HepG2 (cell line): ENCODE data around the gene MCOLN3. TPM values are rescaled to one million over a fixed set of nuclear protein-coding genes. Genes with fewer than 3 reads are reported as not detected.

ENCODE experiments used
- ATAC-seq: fragments of 200-7000 bp; cut with Tn5 transposase; 3 replicates; pipeline ENCODE4 v1.9.1; 2020; ENCODE audit warnings: mild to moderate bottlenecking, moderate library complexity
- BruUV-seq: library from RNA; stranded (reverse); fragments of 400-500 nt; replicated peaks from 2 replicates; lab custom pipeline; 2021; lab: Mats Ljungman, UMichigan
- CTCF ChIA-PET: fragments of 300-600 bp; formaldehyde crosslinking; extraction: SDS; loops from one replicate; lab custom pipeline; 2021; ENCODE audit warnings: low total read pairs, inconsistent platforms, low intra/inter-chr PET ratio; lab: Yijun Ruan, JAX
- POLR2A ChIA-PET: fragments of 350-600 bp; sonication (Branson Sonifier 250); formaldehyde crosslinking; loops from one replicate; lab custom pipeline; 2020; ENCODE audit warnings: antibody characterized with exemption, inconsistent platforms; lab: Yijun Ruan, JAX
- DNase-seq: peaks from one replicate; pipeline ENCODE4 v3.0.0-alpha.2; 2015; ENCODE audit warnings: low spot score
- FAIRE-seq: peaks from 3 replicates; lab custom pipeline; 2011; peaks lifted over from hg19 to GRCh38; lab: Jason Lieb, UNC
- H2AFZ ChIP-seq: one replicate; pipeline ENCODE4 v1.6.1; 2011; ENCODE audit warnings: low read length, inconsistent platforms
- H3K27ac ChIP-seq: fragments of 300-600 bp; 3 replicates; pipeline ENCODE4 v1.8.0; 2011; ENCODE audit warnings: mixed run types, mild to moderate bottlenecking, mixed read lengths, low read length, inconsistent platforms; ENCODE audit not compliant: insufficient read depth; ENCODE audit errors: extremely low read length
- H3K27me3 ChIP-seq, 2 experiments: fragments of 200-600 bp in 1 of 2; 2 replicates in 1 of 2; 3 replicates in 1 of 2; pipeline versions ENCODE4 v1.6.0 to v1.8.0; 2011; ENCODE audit warnings: low read length in 2 of 2, mild to moderate bottlenecking in 2 of 2, moderate library complexity in 2 of 2, inconsistent platforms in 1 of 2; ENCODE audit not compliant: insufficient read depth in 2 of 2, control insufficient read depth in 1 of 2
- H3K36me3 ChIP-seq, 2 experiments: fragments of 200-600 bp in 1 of 2; replicated peaks in 1 of 2; 2 replicates in 1 of 2; 3 replicates in 1 of 2; pipeline versions ENCODE4 v1.5.1 to v1.8.0; 2011; ENCODE audit warnings: low read length in 2 of 2, inconsistent platforms in 1 of 2; ENCODE audit not compliant: insufficient read depth in 2 of 2, control insufficient read depth in 1 of 2
- H3K4me1 ChIP-seq: 2 replicates; pipeline ENCODE4 v1.5.1; 2012; ENCODE audit warnings: low read length, inconsistent platforms; ENCODE audit not compliant: insufficient read depth
- H3K4me2 ChIP-seq: 2 replicates; pipeline ENCODE4 v1.6.0; 2011; ENCODE audit warnings: low read depth, low read length, inconsistent platforms
- H3K4me3 ChIP-seq, 3 experiments: fragments of 200-600 bp in 1 of 3; sonication (generic), shearing (Covaris generic) in 1 of 3; replicated peaks in 1 of 3; 2 replicates each; pipeline ENCODE4 v1.5.1; 2011 to 2016; ENCODE audit warnings: low read length in 3 of 3, inconsistent platforms in 2 of 3, low read depth in 2 of 3, mild to moderate bottlenecking in 2 of 3, control low read depth in 1 of 3, mixed read lengths in 1 of 3; ENCODE audit not compliant: insufficient read depth in 1 of 3
- H3K79me2 ChIP-seq: one replicate; pipeline ENCODE4 v1.6.1; 2011; ENCODE audit warnings: low read length, inconsistent platforms; ENCODE audit not compliant: insufficient read depth
- H3K9ac ChIP-seq: 2 replicates; pipeline ENCODE4 v1.6.0; 2011; ENCODE audit warnings: mild to moderate bottlenecking, low read depth, low read length, inconsistent platforms; ENCODE audit not compliant: insufficient read depth
- H3K9me3 ChIP-seq: 2 replicates; pipeline ENCODE4 v1.5.1; 2012; ENCODE audit warnings: mild to moderate bottlenecking, low read length
- H4K20me1 ChIP-seq: 2 replicates; pipeline ENCODE4 v1.6.0; 2011; ENCODE audit warnings: inconsistent platforms, mild to moderate bottlenecking, low read length, moderate library complexity; ENCODE audit not compliant: insufficient read depth
- FOXJ3 ChIP-seq: sonication (generic); formaldehyde crosslinking; IDR thresholded peaks from 2 replicates; pipeline ENCODE4 v1.4.0; 2020; ENCODE audit warnings: missing genetic modification reagents, mild to moderate bottlenecking, borderline replicate concordance
- GMEB2 ChIP-seq: IDR thresholded peaks from 2 replicates; pipeline ENCODE4 v1.6.1; 2016; ENCODE audit warnings: missing biosample characterization, missing genetic modification reagents, low read depth
- HNF4G ChIP-seq, 2 experiments: sonication (generic) in 1 of 2; formaldehyde crosslinking in 1 of 2; IDR thresholded peaks; 2 replicates each; pipeline versions ENCODE4 v1.4.0 to v1.6.1; 2011 to 2020; ENCODE audit warnings: borderline replicate concordance in 2 of 2, low read depth in 2 of 2, mild to moderate bottlenecking in 2 of 2, low read length in 1 of 2, missing genetic modification reagents in 1 of 2, moderate library complexity in 1 of 2
- KLF15 ChIP-seq: sonication (generic); formaldehyde crosslinking; IDR thresholded peaks from 2 replicates; pipeline ENCODE4 v1.8.1; 2023; ENCODE audit warnings: borderline replicate concordance, mild to moderate bottlenecking, inconsistent platforms, missing genetic modification reagents, mixed read lengths
- MXI1 ChIP-seq: IDR thresholded peaks from 3 replicates; pipeline ENCODE4 v1.6.1; 2012; ENCODE audit warnings: low read depth, low read length, inconsistent platforms, borderline replicate concordance
- SALL2 ChIP-seq: sonication (generic); formaldehyde crosslinking; IDR thresholded peaks from 2 replicates; pipeline ENCODE4 v1.8.1; 2023; ENCODE audit warnings: mild to moderate bottlenecking, missing genetic modification reagents, inconsistent platforms
- ZNF780A ChIP-seq: sonication (generic); formaldehyde crosslinking; IDR thresholded peaks from 2 replicates; pipeline ENCODE4 v1.8.0; 2022; ENCODE audit warnings: mild to moderate bottlenecking, missing genetic modification reagents, moderate library complexity
- ZNF816 ChIP-seq: sonication (generic); formaldehyde crosslinking; IDR thresholded peaks from 2 replicates; pipeline ENCODE4 v1.8.0; 2022; ENCODE audit warnings: missing genetic modification reagents, mild to moderate bottlenecking, borderline replicate concordance
- WGBS: methylation state at CpG from one replicate; pipeline ENCODE4 v1.1.6; 2017; ENCODE audit warnings: low lambda C conversion rate; 5-methylcytosine and 5-hydroxymethylcytosine counted together
- in situ Hi-C: cut with HindIII; loops from 2 replicates; pipeline ENCODE4 v1.10.0; 2017; ENCODE audit warnings: low pct_unique_long_range_greater_than_20kb; ENCODE audit not compliant: extremely low pct_ligation_motif_present
- intact Hi-C: fragments of 100-400 bp; cut with micrococcal nuclease; formaldehyde crosslinking; loops from one replicate; pipeline ENCODE4 v1.10.0; 2022; ENCODE audit not compliant: unreplicated experiment
- polyA plus RNA-seq, 8 experiments: library from polyadenylated mRNA; depleted of rRNA in 3 of 8; stranded (reverse) in 7 of 8; unstranded in 1 of 8; fragments of >200 nt; fragmentation: Illumina TruSeq in 4 of 8; extraction: Trizol in 4 of 8; gene quantifications; 2 replicates each; pipeline versions ENCODE4 v1.2.1 to v1.2.3, GENCODE V29; 2011 to 2016; ENCODE audit warnings: low read depth in 4 of 8, missing spikeins in 1 of 8, mixed read lengths in 1 of 8; ENCODE audit not compliant: insufficient read depth in 1 of 8
- total RNA-seq, 5 experiments: library from RNA; depleted of rRNA; stranded (reverse); fragments of >200 nt; fragmentation: Illumina TruSeq; extraction: Trizol; gene quantifications; 2 replicates each; pipeline ENCODE4 v1.2.3, GENCODE V29; 2016; ENCODE audit warnings: low read depth in 1 of 5
- TF ChIP-seq, protein P1 (sequence below): sonication (generic); formaldehyde crosslinking; IDR thresholded peaks from 2 replicates; pipeline ENCODE4 v1.8.1; 2023; ENCODE audit warnings: missing genetic modification reagents, inconsistent platforms, borderline replicate concordance
- TF ChIP-seq, protein P2 (sequence below), 2 experiments: fragments of 450-650 bp in 1 of 2; sonication (generic) in 1 of 2; formaldehyde crosslinking; IDR thresholded peaks; 2 replicates each; pipeline versions ENCODE4 v1.5.0 to v1.8.0; 2020 to 2022; ENCODE audit warnings: mild to moderate bottlenecking in 1 of 2, missing genetic modification reagents in 1 of 2
- TF ChIP-seq, protein P3 (sequence below): IDR thresholded peaks from 2 replicates; pipeline ENCODE4 v1.6.1; 2016; ENCODE audit warnings: mild to moderate bottlenecking

MCOLN3 gene
- total and polyA plus RNA-seq, 2 of the 13 experiments (the other 11 are each of a cell fraction or from before 2014, with no cell fraction given): 0.04 TPM

GRCh38 chr1:84991097-84991920 is 57.0 kb downstream of the MCOLN3 start (continued):
- TF ChIP-seq, protein P1, sequence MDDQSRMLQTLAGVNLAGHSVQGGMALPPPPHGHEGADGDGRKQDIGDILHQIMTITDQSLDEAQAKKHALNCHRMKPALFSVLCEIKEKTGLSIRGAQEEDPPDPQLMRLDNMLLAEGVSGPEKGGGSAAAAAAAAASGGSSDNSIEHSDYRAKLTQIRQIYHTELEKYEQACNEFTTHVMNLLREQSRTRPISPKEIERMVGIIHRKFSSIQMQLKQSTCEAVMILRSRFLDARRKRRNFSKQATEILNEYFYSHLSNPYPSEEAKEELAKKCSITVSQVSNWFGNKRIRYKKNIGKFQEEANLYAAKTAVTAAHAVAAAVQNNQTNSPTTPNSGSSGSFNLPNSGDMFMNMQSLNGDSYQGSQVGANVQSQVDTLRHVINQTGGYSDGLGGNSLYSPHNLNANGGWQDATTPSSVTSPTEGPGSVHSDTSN (CRISPR knock-in tag): no peak
- TF ChIP-seq, protein P2, sequence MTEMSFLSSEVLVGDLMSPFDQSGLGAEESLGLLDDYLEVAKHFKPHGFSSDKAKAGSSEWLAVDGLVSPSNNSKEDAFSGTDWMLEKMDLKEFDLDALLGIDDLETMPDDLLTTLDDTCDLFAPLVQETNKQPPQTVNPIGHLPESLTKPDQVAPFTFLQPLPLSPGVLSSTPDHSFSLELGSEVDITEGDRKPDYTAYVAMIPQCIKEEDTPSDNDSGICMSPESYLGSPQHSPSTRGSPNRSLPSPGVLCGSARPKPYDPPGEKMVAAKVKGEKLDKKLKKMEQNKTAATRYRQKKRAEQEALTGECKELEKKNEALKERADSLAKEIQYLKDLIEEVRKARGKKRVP (CRISPR knock-in tag; IDR thresholded peaks at IDR 0.05): no peak
- no peak for TF ChIP-seq ZNF816 (CRISPR knock-in tag)
- no peak for TF ChIP-seq MXI1
- no peak for TF ChIP-seq FOXJ3
- no peak for TF ChIP-seq GMEB2 (CRISPR knock-in tag)
- TF ChIP-seq ZNF780A (CRISPR knock-in tag): no peak

DNA sequence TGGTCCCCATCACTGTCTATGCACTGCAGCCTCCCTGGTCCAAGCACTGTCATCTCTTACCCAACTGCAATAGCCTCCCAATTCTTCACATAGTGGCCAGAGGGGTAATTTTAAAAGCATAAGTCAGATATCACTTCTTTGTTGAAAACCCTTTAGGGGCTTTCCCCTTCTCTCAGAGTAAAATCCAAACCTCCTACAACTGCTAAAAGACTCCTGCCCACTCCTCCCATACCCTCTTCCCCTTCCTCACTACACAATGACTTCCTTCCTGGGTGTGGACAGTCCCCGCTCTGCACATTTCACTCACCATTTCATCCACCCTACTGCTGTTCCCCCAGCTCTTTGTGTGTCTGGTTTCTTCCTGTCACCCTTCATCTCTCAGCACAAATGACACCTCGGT is 59.7 kb downstream of the MCOLN3 start:
- intact Hi-C loops: no loop called here
- no TSS peak for BruUV-seq
- Histone ChIP-seq H3K4me1 (no peaks in the 10 kb centered on the region), H3K4me2 (no peak overlapping the region), H3K79me2 (no peaks in the 10 kb centered on the region), H4K20me1 (no peaks in the 10 kb centered on the region), H3K9ac (no peak overlapping the region), H3K4me3 (no peak overlapping the region), H3K27ac (no peak overlapping the region), H3K27me3 (peaks cover 0 to 5% of the 10 kb centered on the region in 2 experiments; a peak in 2 of 5 replicates), H2AFZ (no peak overlapping the region), H3K9me3 (no peaks in the 10 kb centered on the region), H3K36me3 (no peaks in the 10 kb centered on the region)
- ChIA-PET CTCF (no interaction called here), POLR2A (no interaction called here)
- no peak for FAIRE-seq
- no peak for ATAC-seq
- in situ Hi-C loops: no loop called here
- no peak for DNase-seq
- WGBS: 2% methylated on average over 2 of the region's 2 CpGs
- TF ChIP-seq HNF4G (IDR thresholded peaks at IDR 0.05; ENCODE audit: borderline replicate concordance, low read depth, low read length) (no peak), HNF4G (CRISPR knock-in tag; IDR thresholded peaks at IDR 0.05; ENCODE audit: borderline replicate concordance, low read depth) (no peak), KLF15 (CRISPR knock-in tag) (no peak), SALL2 (CRISPR knock-in tag) (no peak)
- TF ChIP-seq, protein P3, sequence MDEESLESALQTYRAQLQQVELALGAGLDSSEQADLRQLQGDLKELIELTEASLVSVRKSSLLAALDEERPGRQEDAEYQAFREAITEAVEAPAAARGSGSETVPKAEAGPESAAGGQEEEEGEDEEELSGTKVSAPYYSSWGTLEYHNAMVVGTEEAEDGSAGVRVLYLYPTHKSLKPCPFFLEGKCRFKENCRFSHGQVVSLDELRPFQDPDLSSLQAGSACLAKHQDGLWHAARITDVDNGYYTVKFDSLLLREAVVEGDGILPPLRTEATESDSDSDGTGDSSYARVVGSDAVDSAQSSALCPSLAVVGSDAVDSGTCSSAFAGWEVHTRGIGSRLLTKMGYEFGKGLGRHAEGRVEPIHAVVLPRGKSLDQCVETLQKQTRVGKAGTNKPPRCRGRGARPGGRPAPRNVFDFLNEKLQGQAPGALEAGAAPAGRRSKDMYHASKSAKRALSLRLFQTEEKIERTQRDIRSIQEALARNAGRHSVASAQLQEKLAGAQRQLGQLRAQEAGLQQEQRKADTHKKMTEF (CRISPR knock-in tag): no peak
